Adrenal gland (tissue), 12 donors: ENCODE measurements around the gene VSIG4. TPM values are rescaled to one million over a fixed set of nuclear protein-coding genes. Genes with fewer than 3 reads are reported as not detected.
A peak's percentile ranks its signal among the peaks of the same experiment; 100 is the strongest.

Experiments used
- DNase-seq, 7 donors: peaks; one replicate each; pipeline ENCODE4 v3.0.0-alpha.2; 2019 to 2020
- H3K27ac ChIP-seq, 5 donors: fragments of 200-600 bp; sonication (generic) in 4 of 5; 1 replicate in 3 of 5; 2 replicates in 2 of 5; pipeline versions ENCODE4 v1.5.1 to v1.8.0; 2016 to 2020; ENCODE audit warnings: mild to moderate bottlenecking in 1 of 5
- H3K27me3 ChIP-seq: fragments of 200-600 bp; 2 replicates; pipeline ENCODE4 v1.8.0; 2021
- H3K36me3 ChIP-seq, 2 donors: fragments of 200-600 bp; replicated peaks in 1 of 2; 1 replicate in 1 of 2; 2 replicates in 1 of 2; pipeline versions ENCODE4 v1.5.1 to v1.8.0; 2018 to 2022
- H3K4me1 ChIP-seq, 2 donors: fragments of 200-600 bp; replicated peaks in 1 of 2; 1 replicate in 1 of 2; 2 replicates in 1 of 2; pipeline versions ENCODE4 v1.5.1 to v1.8.0; 2018 to 2021
- H3K4me3 ChIP-seq, 4 donors: fragments of 200-600 bp; sonication (generic) in 3 of 4; one replicate each; pipeline ENCODE4 v1.5.1; 2016 to 2018
- H3K9me3 ChIP-seq, 3 donors: fragments of 200-600 bp; sonication (generic) in 1 of 3; replicated peaks in 1 of 3; 1 replicate in 2 of 3; 2 replicates in 1 of 3; pipeline versions ENCODE4 v1.5.1 to v1.8.0; 2016 to 2021
- CTCF ChIP-seq, 6 experiments: fragments of 450-650 bp in 4 of 6; fragments of 200-600 bp in 2 of 6; sonication (generic) in 1 of 6; IDR thresholded peaks; 1 replicate in 5 of 6; 2 replicates in 1 of 6; pipeline versions ENCODE4 v1.5.1 to v1.8.0; 2016 to 2021; ENCODE audit warnings: antibody characterized with exemption in 6 of 6, mild to moderate bottlenecking in 2 of 6, moderate library complexity in 1 of 6
- POLR2A ChIP-seq, 2 donors: fragments of 450-650 bp; IDR thresholded peaks; one replicate each; pipeline ENCODE4 v1.6.1; 2017; ENCODE audit warnings: antibody characterized with exemption in 2 of 2, mild to moderate bottlenecking in 2 of 2, moderate library complexity in 1 of 2
- WGBS, 4 donors: extraction: QIAGEN DNeasy Blood & Tissue Kit in 2 of 4; methylation state at CpG; one replicate each; pipeline versions ENCODE4 v1.1.5 to v1.1.7; 2013 to 2017; 5-methylcytosine and 5-hydroxymethylcytosine counted together
- intact Hi-C, 2 donors: fragments of 100-400 bp; cut with DNase I; formaldehyde crosslinking; loops; one replicate each; pipeline versions ENCODE4 v1.14.1 to v1.15.0; 2022 to 2023
- polyA plus RNA-seq, 3 donors: library from polyadenylated mRNA; stranded (reverse); fragments of 200-250 nt in 2 of 3; fragments of 350-450 nt in 1 of 3; fragmentation: Illumina TruSeq in 1 of 3; extraction: RNeasy Lipid Tissue Mini Kit (QIAGEN cat#74804) in 1 of 3; gene quantifications; one replicate each; pipeline ENCODE4 v1.2.3, GENCODE V29; 2013 to 2014
- total RNA-seq, 9 donors: library from RNA; depleted of rRNA in 4 of 9; stranded (reverse); fragments of >200 nt in 4 of 9; fragments of 120-200 nt in 1 of 9; fragmentation: NEBNext Ultra II Directional in 1 of 9; extraction: Animal tissue kit (Norgen Biotek cat#: 25700) in 1 of 9; gene quantifications; one replicate each; pipeline versions ENCODE4 v1.1.0 to v1.2.4, GENCODE V29; 2013 to 2023
- donor health status: healthy with polysubstance abuse.
- donor health status: Bipolar disorder and iron deficiency.
- donor health status: DM: yes; HTN: yes; CAD: no.
- donor health status: DM: no; HTN: no; CAD: no.
- donor health status: DM: no; HTN: no; CAD: no.
- donor health status: DM: yes; HTN: yes; CAD: no.

The VSIG4 gene
- total and polyA plus RNA-seq, 12 donors: 9.9 to 609 (median 163) TPM

DNA sequence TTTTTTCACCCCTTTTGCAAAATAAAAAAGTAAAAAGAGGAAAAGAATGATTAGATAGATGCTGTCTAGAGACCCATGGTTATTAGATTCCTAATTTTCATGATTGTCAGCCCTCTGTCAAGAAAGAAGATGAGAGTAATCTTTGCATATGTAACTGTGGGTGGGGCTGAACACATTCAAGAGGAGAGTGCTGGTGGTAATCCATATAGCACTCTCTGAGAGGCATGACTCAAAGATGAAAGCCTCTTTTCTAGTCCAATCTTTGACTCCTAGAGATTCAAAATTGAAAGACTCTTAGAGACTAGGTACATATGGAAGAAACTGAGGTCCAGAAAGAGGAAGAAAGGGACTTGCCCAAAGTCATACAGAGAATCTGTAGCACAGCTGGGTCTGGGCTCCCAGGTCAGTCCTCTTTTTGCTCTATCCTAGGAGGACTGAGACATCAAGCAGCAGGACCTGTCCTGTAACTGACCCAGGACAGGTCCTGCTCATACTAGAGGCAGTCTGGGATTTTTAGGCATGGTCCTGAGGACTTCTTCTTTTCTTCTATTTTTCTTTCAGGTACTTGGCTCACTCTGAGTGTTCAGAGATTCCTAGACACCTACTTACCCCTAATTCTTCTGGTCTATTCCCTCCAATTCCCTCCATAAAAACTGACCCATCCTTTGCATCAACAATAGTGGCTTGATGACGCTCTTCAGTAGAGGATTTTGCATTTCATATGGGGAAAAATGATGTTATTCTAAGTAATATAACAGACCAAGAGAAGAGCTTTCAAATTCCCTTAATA is 23.8 kb downstream of the VSIG4 start:
- DNase-seq: no peak
- H3K27ac ChIP-seq: no peak overlapping the region
- TF ChIP-seq POLR2A (IDR thresholded peaks at IDR 0.05) (no peak), CTCF (IDR thresholded peaks at IDR 0.05) (no peak)
- intact Hi-C loops: no loop called here
- 0 to 79% (median 51%) methylated on average over 1 of the region's 1 CpG for WGBS, 4 donors
- no peaks in the 10 kb centered on the region for H3K9me3 ChIP-seq
- peaks cover 16% of the 10 kb centered on the region for H3K27me3 ChIP-seq
- no peaks in the 10 kb centered on the region for H3K36me3 ChIP-seq
- H3K4me3 ChIP-seq: peak overlapping the region in 1 of 4 donors; percentile 30
- H3K4me1 ChIP-seq: peaks cover 0 to 3% of the 10 kb centered on the region in 2 donors

DNA sequence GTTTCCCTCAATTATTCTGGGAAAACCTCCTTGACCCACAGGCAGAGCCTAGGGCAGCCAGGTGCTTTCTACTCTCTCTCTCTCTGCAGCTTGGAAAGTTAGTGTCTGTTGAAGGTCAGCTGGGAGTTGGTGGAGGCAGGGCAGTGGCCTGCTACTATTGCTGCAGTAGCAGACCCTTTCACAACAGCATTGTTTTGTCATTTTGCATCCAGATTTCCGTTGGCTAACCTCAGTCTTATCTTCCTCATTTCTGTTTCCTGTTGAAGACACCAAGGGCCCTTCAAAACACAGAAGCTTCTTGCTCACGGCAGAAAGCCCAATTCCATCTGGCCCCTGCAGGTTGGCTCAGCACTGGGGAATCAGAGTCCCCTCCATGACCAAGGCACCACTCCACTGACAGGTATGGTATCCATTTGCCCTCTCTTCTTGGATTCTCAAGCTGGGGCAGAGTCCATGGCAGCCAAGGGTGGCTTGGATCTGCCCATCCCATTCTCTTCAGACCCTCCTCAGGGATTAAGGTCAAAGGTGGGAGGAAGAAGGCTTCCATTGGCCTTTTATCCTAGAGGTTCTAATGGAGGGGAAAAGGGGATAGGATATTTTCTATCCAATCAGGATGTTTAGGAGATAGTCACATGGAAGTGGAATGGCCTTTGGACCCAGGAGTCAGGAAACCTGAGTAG is 24.6 kb downstream of the VSIG4 start:
- Histone ChIP-seq H3K4me1 (peaks cover 0 to 3% of the 10 kb centered on the region in 2 donors), H3K36me3 (no peaks in the 10 kb centered on the region), H3K4me3 (peak overlapping the region in 1 of 4 donors; percentile 30), H3K9me3 (no peaks in the 10 kb centered on the region), H3K27me3 (peaks cover 16% of the 10 kb centered on the region), H3K27ac (no peak overlapping the region)
- DNase-seq: peak in 3 of 7 donors; percentile 20 to 38 (median 35)
- peak in 1 of 2 donors; percentile 17 for TF ChIP-seq POLR2A (IDR thresholded peaks at IDR 0.05)
- no peak for TF ChIP-seq CTCF (IDR thresholded peaks at IDR 0.05)
- intact Hi-C loops: no loop called here
- WGBS, 4 donors: 27 to 39% (median 35%) methylated on average over 2 of the region's 2 CpGs

DNA sequence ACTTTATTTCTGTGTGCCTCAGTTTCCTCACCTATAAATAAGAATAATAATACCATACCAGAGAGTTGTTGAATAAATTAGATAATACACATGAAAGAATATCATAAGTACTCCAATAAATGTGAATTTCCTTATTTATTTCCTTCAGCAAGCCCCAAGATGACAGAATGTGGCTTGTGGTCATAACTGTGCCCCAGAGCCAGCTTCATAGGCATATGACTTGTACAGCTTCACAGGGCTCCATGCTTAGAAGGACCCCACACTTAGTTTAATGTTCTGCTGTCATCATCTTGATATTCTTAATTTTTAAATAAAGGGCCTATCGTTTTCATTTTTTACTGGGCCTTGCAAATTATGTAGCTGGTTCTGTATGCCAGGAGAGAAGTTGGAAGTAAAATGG is 25.3 kb downstream of the VSIG4 start:
- Histone ChIP-seq H3K36me3 (no peaks in the 10 kb centered on the region), H3K9me3 (no peaks in the 10 kb centered on the region), H3K27me3 (peaks cover 16% of the 10 kb centered on the region), H3K4me1 (peaks cover 0 to 3% of the 10 kb centered on the region in 2 donors), H3K4me3 (no peak overlapping the region), H3K27ac (no peak overlapping the region)
- 51 to 88% (median 59%) methylated on average over 1 of the region's 1 CpG for WGBS, 4 donors
- intact Hi-C loops: no loop called here
- TF ChIP-seq POLR2A (IDR thresholded peaks at IDR 0.05) (no peak), CTCF (IDR thresholded peaks at IDR 0.05) (no peak)
- DNase-seq: no peak

DNA sequence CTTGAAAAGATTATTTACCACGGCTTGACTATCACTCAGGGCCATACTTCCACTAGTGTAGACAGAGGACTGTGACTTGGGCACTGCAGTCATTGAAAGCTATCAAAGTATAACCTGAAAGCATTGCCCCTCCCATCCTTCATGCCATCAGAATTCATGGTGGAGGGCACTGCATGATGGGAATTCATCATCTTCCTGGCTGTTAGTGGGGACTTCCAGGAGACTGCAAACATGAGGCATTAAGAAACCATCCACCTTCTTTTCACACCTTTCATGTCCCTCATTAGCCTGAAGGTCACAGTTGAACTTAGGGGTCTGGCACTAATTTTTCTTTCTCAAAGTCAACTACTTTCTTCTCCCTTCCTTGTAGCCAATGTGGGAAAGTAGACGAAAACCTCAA is 25.8 kb downstream of the VSIG4 start:
- peaks cover 16% of the 10 kb centered on the region for H3K27me3 ChIP-seq
- DNase-seq: no peak
- H3K4me1 ChIP-seq: peaks cover 0 to 3% of the 10 kb centered on the region in 2 donors
- H3K27ac ChIP-seq: peak overlapping the region in 1 of 5 donors; percentile 46
- intact Hi-C loops: no loop called here
- no peaks in the 10 kb centered on the region for H3K9me3 ChIP-seq
- H3K4me3 ChIP-seq: no peak overlapping the region
- TF ChIP-seq CTCF (IDR thresholded peaks at IDR 0.05) (no peak), POLR2A (IDR thresholded peaks at IDR 0.05) (no peak)
- 37 to 56% (median 39%) methylated on average over 2 of the region's 2 CpGs for WGBS, 4 donors
- H3K36me3 ChIP-seq: no peaks in the 10 kb centered on the region
